A549 (cell line): Measurements from ENCODE around the gene CDC42SE2.

Experiments used
- CHD4 ChIP-seq: fragments of 200-600 bp; sonication (generic); IDR thresholded peaks from 2 replicates; pipeline ENCODE4 v1.6.1; 2016; ENCODE audit warnings: antibody characterized with exemption, mild to moderate bottlenecking, borderline replicate concordance
- EP300 ChIP-seq, 2 experiments: fragments of >200 bp; sonication (Bioruptor Twin); formaldehyde crosslinking; IDR thresholded peaks; 2 replicates in 1 of 2; 3 replicates in 1 of 2; pipeline ENCODE4 v1.6.1; 2016 to 2017
- HEYL ChIP-seq: fragments of 250-450 bp; sonication (Bioruptor Pico); IDR thresholded peaks from 2 replicates; pipeline ENCODE4 v1.8.0; 2021; ENCODE audit warnings: mild to moderate bottlenecking, moderate library complexity
- HOXA7 ChIP-seq: fragments of 250-450 bp; sonication (Bioruptor Pico); IDR thresholded peaks from 2 replicates; pipeline ENCODE4 v1.5.0; 2020; ENCODE audit warnings: mild to moderate bottlenecking, moderate library complexity
- MAFK ChIP-seq: fragments of 450-650 bp; IDR thresholded peaks from 2 replicates; pipeline ENCODE4 v1.6.1; 2014; ENCODE audit not compliant: partially characterized antibody
- POLR2A ChIP-seq: IDR thresholded peaks from 2 replicates; pipeline ENCODE4 v1.6.1; 2012; ENCODE audit warnings: mild to moderate bottlenecking, low read length
- POLR2AphosphoS2 ChIP-seq: conservative IDR thresholded peaks from 2 replicates; pipeline ENCODE4 v1.6.1; 2012; ENCODE audit warnings: low read length, improper control_type of control experiment, inconsistent platforms
- RAD21 ChIP-seq, 2 experiments: fragments of >200 bp in 1 of 2; sonication (Bioruptor Twin) in 1 of 2; formaldehyde crosslinking in 1 of 2; IDR thresholded peaks in 1 of 2; conservative IDR thresholded peaks in 1 of 2; 2 replicates in 1 of 2; 3 replicates in 1 of 2; pipeline ENCODE4 v1.6.1; 2012 to 2018; ENCODE audit warnings: inconsistent platforms in 1 of 2
- RCOR1 ChIP-seq: fragments of 150-350 bp; IDR thresholded peaks from 2 replicates; pipeline ENCODE4 v1.6.1; 2014; ENCODE audit warnings: antibody characterized with exemption, low read length, low read depth
- RNF2 ChIP-seq: fragments of 200-600 bp; sonication (generic); IDR thresholded peaks from 2 replicates; pipeline ENCODE4 v1.6.1; 2016; ENCODE audit warnings: low read depth, mild to moderate bottlenecking, antibody characterized with exemption, moderate library complexity, borderline replicate concordance
- TP53 ChIP-seq: fragments of 250-450 bp; sonication (Bioruptor Pico); IDR thresholded peaks from 2 replicates; pipeline ENCODE4 v1.5.0; 2021; ENCODE audit warnings: mild to moderate bottlenecking, moderate library complexity
- ZSCAN20 ChIP-seq: fragments of 250-450 bp; sonication (Bioruptor Pico); IDR thresholded peaks from 2 replicates; pipeline ENCODE4 v1.8.0; 2022; ENCODE audit warnings: mild to moderate bottlenecking, moderate library complexity
- TF ChIP-seq, protein P1 (sequence below): fragments of >200 bp; sonication (Bioruptor Twin); formaldehyde crosslinking; IDR thresholded peaks from 3 replicates; pipeline ENCODE4 v1.5.1; 2016
- TF ChIP-seq, protein P2 (sequence below): fragments of 250-450 bp; sonication (Bioruptor Pico); IDR thresholded peaks from 2 replicates; pipeline ENCODE4 v1.5.0; 2021; ENCODE audit warnings: mild to moderate bottlenecking, moderate library complexity, borderline replicate concordance

DNA sequence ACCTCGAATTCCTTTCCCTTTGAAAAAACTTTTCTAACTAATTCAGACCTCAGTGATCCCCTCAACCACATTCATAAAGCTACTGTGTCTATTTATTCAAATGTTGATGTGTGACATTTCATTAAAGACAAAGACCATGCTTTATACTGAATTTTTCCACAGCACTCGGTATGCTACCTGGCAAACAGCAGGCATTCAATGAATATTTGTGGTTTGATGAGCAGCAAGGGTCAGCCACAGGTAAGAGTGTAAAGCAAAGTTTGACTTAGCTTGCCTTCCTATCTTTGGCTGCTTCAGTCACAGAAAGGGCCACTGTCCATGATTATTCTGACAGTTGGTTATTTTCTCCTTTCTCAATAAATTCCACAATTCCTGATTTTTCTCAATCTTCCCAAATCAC is 5.1 kb upstream of the CDC42SE2 start:
- TF ChIP-seq RAD21 (conservative IDR thresholded peaks at IDR 0.05 in 1 of 2, IDR thresholded peaks at IDR 0.05 in 1 of 2) (no peak), EP300 (IDR thresholded peaks at IDR 0.05) (no peak), RCOR1 (no peak), HEYL (CRISPR knock-in tag) (no peak), MAFK (no peak), POLR2A (no peak), POLR2AphosphoS2 (no peak), HOXA7 (CRISPR knock-in tag) (no peak), RNF2 (no peak), TP53 (CRISPR knock-in tag) (no peak), CHD4 (no peak), ZSCAN20 (no peak)
- TF ChIP-seq, protein P1, sequence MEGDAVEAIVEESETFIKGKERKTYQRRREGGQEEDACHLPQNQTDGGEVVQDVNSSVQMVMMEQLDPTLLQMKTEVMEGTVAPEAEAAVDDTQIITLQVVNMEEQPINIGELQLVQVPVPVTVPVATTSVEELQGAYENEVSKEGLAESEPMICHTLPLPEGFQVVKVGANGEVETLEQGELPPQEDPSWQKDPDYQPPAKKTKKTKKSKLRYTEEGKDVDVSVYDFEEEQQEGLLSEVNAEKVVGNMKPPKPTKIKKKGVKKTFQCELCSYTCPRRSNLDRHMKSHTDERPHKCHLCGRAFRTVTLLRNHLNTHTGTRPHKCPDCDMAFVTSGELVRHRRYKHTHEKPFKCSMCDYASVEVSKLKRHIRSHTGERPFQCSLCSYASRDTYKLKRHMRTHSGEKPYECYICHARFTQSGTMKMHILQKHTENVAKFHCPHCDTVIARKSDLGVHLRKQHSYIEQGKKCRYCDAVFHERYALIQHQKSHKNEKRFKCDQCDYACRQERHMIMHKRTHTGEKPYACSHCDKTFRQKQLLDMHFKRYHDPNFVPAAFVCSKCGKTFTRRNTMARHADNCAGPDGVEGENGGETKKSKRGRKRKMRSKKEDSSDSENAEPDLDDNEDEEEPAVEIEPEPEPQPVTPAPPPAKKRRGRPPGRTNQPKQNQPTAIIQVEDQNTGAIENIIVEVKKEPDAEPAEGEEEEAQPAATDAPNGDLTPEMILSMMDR, result no peak
- TF ChIP-seq, protein P2, sequence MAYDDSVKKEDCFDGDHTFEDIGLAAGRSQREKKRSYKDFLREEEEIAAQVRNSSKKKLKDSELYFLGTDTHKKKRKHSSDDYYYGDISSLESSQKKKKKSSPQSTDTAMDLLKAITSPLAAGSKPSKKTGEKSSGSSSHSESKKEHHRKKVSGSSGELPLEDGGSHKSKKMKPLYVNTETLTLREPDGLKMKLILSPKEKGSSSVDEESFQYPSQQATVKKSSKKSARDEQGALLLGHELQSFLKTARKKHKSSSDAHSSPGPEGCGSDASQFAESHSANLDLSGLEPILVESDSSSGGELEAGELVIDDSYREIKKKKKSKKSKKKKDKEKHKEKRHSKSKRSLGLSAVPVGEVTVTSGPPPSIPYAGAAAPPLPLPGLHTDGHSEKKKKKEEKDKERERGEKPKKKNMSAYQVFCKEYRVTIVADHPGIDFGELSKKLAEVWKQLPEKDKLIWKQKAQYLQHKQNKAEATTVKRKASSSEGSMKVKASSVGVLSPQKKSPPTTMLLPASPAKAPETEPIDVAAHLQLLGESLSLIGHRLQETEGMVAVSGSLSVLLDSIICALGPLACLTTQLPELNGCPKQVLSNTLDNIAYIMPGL, result no peak
